Ascending aorta (tissue), 2 donors: ENCODE data around the gene SH3RF3. TPM values are rescaled to one million over a fixed set of nuclear protein-coding genes. Genes with fewer than 3 reads are reported as not detected.

Experiments used
- DNase-seq, 2 donors: peaks; one replicate each; pipeline ENCODE4 v3.0.0-alpha.2; 2019; ENCODE audit warnings: low spot score in 2 of 2
- H3K27ac ChIP-seq, 2 donors: fragments of 200-600 bp; sonication (generic); one replicate each; pipeline ENCODE4 v1.5.1; 2016 to 2017; ENCODE audit warnings: mild to moderate bottlenecking in 1 of 2
- H3K27me3 ChIP-seq: fragments of 200-600 bp; sonication (generic); one replicate; pipeline ENCODE4 v1.5.1; 2017
- H3K36me3 ChIP-seq, 2 donors: fragments of 200-600 bp; sonication (generic); one replicate each; pipeline ENCODE4 v1.5.1; 2016
- H3K4me1 ChIP-seq, 2 donors: fragments of 200-600 bp; sonication (generic); one replicate each; pipeline ENCODE4 v1.5.1; 2016 to 2017; ENCODE audit warnings: mild to moderate bottlenecking in 1 of 2
- H3K4me3 ChIP-seq, 2 donors: fragments of 200-600 bp; sonication (generic); one replicate each; pipeline ENCODE4 v1.5.1; 2016 to 2017; ENCODE audit warnings: mild to moderate bottlenecking in 1 of 2
- H3K9me3 ChIP-seq, 2 donors: fragments of 200-600 bp; sonication (generic); one replicate each; pipeline ENCODE4 v1.5.1; 2016
- CTCF ChIP-seq, 3 experiments: fragments of 200-600 bp in 2 of 3; fragments of 450-650 bp in 1 of 3; sonication (generic) in 2 of 3; IDR thresholded peaks; one replicate each; pipeline ENCODE4 v1.5.1; 2016 to 2019; ENCODE audit warnings: antibody characterized with exemption in 3 of 3, mild to moderate bottlenecking in 1 of 3, moderate library complexity in 1 of 3
- intact Hi-C: fragments of 100-400 bp; cut with DNase I; formaldehyde crosslinking; loops from one replicate; pipeline ENCODE4 v1.15.1; 2023
- total RNA-seq: library from RNA; depleted of rRNA; stranded (reverse); fragments of >200 nt; gene quantifications from one replicate; pipeline ENCODE4 v1.1.0, GENCODE V29; 2016

Gene SH3RF3
- total RNA-seq, 1 donor from 2014 or later, result 53.5 TPM

- Histone ChIP-seq H3K9me3 (no peaks in the 10 kb centered on the region), H3K4me1 (peaks cover 0 to 6% of the 10 kb centered on the region in 2 donors), H3K36me3 (peaks cover 3% of the 10 kb centered on the region in 2 donors), H3K4me3 (no peak overlapping the region), H3K27me3 (no peaks in the 10 kb centered on the region), H3K27ac (peak overlapping the region; percentile 17 to 31)
- no peak for DNase-seq
- TF ChIP-seq CTCF (IDR thresholded peaks at IDR 0.05), result no peak
- intact Hi-C loops, result no loop called here
Measured at GRCh38 chr2:109399066-109399465, 270.1 kb downstream of the SH3RF3 start.

GRCh38 chr2:109400102-109400501, 271.1 kb downstream of the SH3RF3 start:
- DNase-seq, result no peak
- no peak overlapping the region for H3K27ac ChIP-seq
- TF ChIP-seq CTCF (IDR thresholded peaks at IDR 0.05), result no peak
- no peaks in the 10 kb centered on the region for H3K27me3 ChIP-seq
- H3K9me3 ChIP-seq, result no peaks in the 10 kb centered on the region
- H3K4me1 ChIP-seq, result peaks cover 0 to 6% of the 10 kb centered on the region in 2 donors
- H3K4me3 ChIP-seq, result no peak overlapping the region
- intact Hi-C loops, result no loop called here
- peaks cover 3% of the 10 kb centered on the region in 2 donors for H3K36me3 ChIP-seq

GRCh38 chr2:109401370-109401769, 272.4 kb downstream of the SH3RF3 start:
- intact Hi-C loops, result no loop called here
- no peak overlapping the region for H3K4me3 ChIP-seq
- no peaks in the 10 kb centered on the region for H3K9me3 ChIP-seq
- peak overlapping the region in 1 of 2 donors; percentile 21 for H3K27ac ChIP-seq
- peaks cover 3% of the 10 kb centered on the region in 2 donors for H3K36me3 ChIP-seq
- no peaks in the 10 kb centered on the region for H3K27me3 ChIP-seq
- H3K4me1 ChIP-seq, result peaks cover 0 to 6% of the 10 kb centered on the region in 2 donors
- DNase-seq, result no peak
- TF ChIP-seq CTCF (IDR thresholded peaks at IDR 0.05), result no peak

- Histone ChIP-seq H3K36me3 (peaks cover 3% of the 10 kb centered on the region in 2 donors), H3K4me3 (no peak overlapping the region), H3K27ac (no peak overlapping the region), H3K9me3 (no peaks in the 10 kb centered on the region), H3K27me3 (no peaks in the 10 kb centered on the region), H3K4me1 (peaks cover 0 to 6% of the 10 kb centered on the region in 2 donors)
- intact Hi-C loops, result no loop called here
- DNase-seq, result no peak
- no peak for TF ChIP-seq CTCF (IDR thresholded peaks at IDR 0.05)
Measured at GRCh38 chr2:109402180-109402579, 273.2 kb downstream of the SH3RF3 start.

DNA sequence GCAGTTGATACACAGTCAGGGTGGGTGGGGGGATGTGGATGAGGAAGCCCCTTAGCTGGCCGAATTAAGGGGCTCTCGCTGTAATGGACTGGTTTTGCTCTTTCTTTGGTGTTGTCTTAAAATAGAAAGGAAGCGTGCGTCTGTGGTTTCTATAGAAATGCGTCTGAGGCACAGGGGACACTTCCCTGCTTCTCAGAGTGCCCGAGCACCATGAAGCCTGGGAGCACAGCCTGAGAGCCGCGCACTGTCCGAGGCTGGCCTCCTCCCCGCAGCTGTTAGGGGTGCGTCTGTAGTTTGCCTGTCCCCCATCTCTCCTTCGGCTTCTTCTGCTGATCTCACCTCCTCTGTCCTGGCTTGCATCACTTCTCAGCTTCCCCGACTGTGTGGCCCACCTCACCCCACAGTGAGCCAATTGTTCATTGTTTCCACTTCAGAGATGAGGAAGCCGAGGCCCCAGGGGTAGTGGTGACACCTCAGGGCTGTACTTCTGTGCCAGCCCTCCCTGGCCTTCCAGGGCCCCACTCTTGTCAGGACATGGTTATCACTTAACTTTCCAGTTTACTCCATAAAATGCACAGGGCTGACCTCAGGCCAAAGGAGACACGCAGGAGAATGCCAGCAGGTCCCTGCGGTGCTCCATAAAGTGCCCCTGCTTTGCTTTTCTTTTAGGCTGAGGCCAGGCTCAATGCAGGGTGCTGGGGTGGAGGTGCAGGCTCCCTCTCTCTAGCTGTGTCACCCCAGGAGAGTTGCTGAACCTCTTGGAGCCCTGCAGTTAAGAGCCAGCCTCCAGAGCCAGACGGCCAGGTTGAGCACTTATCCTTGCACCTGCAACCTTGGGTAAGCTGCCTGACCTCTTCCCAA, 274.2 kb downstream of the SH3RF3 start:
- intact Hi-C loops, result no loop called here
- H3K27me3 ChIP-seq, result no peaks in the 10 kb centered on the region

More for the DNA sequence above, 274.2 kb downstream of the SH3RF3 start:
- DNase-seq, result no peak
- H3K4me1 ChIP-seq, result peaks cover 0 to 6% of the 10 kb centered on the region in 2 donors
- TF ChIP-seq CTCF (IDR thresholded peaks at IDR 0.05), result no peak
- H3K9me3 ChIP-seq, result no peaks in the 10 kb centered on the region
- H3K4me3 ChIP-seq, result no peak overlapping the region
- H3K36me3 ChIP-seq, result peaks cover 3% of the 10 kb centered on the region in 2 donors
- no peak overlapping the region for H3K27ac ChIP-seq
